ENCODE results near the gene TMEM116.

Gene TMEM116

DNA sequence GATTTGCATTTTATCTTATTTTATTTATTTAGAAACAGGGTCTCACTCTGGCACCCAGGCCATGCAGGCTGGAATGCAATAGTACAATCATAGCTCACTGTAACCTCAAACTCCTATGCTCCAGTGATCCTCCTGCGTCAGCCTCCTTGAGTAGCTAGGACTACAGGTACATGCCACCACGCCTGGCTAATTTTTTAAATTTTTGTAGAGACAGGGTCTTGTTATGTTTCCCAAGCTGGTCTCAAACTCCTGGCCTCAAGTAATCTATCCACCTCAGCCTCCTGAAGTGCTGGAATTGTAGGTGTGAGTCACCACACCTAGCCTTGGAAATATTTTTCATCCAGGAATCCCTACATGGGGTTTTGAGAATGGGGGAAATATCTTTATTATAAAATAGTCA, 86.3 kb downstream of the TMEM116 start:
- Histone ChIP-seq H3K4me2 (ENCODE audit: low read length) (no peak overlapping the region), H3F3A (ENCODE audit: control insufficient read depth, insufficient read depth) (no peaks in the 10 kb centered on the region), H3K9me3 (ENCODE audit: control insufficient read depth, insufficient read depth, low read length) (no peaks in the 10 kb centered on the region), H3K4me3 (ENCODE audit: low read length) (no peak overlapping the region), H3K9me2 (replicated peaks; ENCODE audit: control insufficient read depth, low read length) (no peaks in the 10 kb centered on the region), H3K27me3 (ENCODE audit: control insufficient read depth, low read length) (no peaks in the 10 kb centered on the region), H4K20me1 (ENCODE audit: control insufficient read depth, insufficient read depth, low read depth, low read length) (no peaks in the 10 kb centered on the region; the same call in 1 of the 2 replicates), H3K36me3 (ENCODE audit: control insufficient read depth, low read length) (no peaks in the 10 kb centered on the region), H3K4me1 (ENCODE audit: control insufficient read depth, low read length) (no peaks in the 10 kb centered on the region), H3K79me2 (ENCODE audit: control insufficient read depth, low read length) (no peaks in the 10 kb centered on the region), H3K27ac (ENCODE audit: low read depth, low read length) (no peak overlapping the region)
- TF ChIP-seq EZH2phosphoT487 (IDR thresholded peaks at IDR 0.05; ENCODE audit: borderline replicate concordance, low read length) = no peak
- TF ChIP-seq, protein P1, sequence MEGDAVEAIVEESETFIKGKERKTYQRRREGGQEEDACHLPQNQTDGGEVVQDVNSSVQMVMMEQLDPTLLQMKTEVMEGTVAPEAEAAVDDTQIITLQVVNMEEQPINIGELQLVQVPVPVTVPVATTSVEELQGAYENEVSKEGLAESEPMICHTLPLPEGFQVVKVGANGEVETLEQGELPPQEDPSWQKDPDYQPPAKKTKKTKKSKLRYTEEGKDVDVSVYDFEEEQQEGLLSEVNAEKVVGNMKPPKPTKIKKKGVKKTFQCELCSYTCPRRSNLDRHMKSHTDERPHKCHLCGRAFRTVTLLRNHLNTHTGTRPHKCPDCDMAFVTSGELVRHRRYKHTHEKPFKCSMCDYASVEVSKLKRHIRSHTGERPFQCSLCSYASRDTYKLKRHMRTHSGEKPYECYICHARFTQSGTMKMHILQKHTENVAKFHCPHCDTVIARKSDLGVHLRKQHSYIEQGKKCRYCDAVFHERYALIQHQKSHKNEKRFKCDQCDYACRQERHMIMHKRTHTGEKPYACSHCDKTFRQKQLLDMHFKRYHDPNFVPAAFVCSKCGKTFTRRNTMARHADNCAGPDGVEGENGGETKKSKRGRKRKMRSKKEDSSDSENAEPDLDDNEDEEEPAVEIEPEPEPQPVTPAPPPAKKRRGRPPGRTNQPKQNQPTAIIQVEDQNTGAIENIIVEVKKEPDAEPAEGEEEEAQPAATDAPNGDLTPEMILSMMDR (IDR thresholded peaks at IDR 0.05; ENCODE audit: low read depth, low read length, poor library complexity, severe bottlenecking) = no peak

DNA sequence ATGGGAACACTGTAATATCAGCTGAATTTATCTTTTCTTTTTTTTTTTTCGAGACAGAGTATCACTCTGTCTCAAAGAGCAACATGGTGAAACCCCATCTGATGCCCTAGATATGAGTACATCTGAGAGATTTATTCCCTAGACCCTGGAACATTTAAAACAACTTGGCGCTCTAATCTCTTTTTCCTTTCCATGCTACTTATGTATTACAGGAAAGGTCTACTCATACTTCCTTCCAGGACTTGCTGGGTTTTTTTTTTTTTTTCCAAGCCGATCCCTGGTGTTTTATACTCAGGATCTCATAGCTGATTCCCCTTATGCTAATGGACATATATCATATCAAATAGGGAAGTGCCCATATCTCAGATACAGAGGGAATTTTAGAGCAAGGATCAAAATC, 87.8 kb downstream of the TMEM116 start:
- no peaks in the 10 kb centered on the region for H3K36me3 ChIP-seq (ENCODE audit: control insufficient read depth, low read length)
- H3K4me2 ChIP-seq (ENCODE audit: low read length) = no peak overlapping the region
- no peaks in the 10 kb centered on the region for H3K9me3 ChIP-seq (ENCODE audit: control insufficient read depth, insufficient read depth, low read length)
- no peaks in the 10 kb centered on the region for H3K79me2 ChIP-seq (ENCODE audit: control insufficient read depth, low read length)
- H3K4me1 ChIP-seq (ENCODE audit: control insufficient read depth, low read length) = no peaks in the 10 kb centered on the region
- H3K27me3 ChIP-seq (ENCODE audit: control insufficient read depth, low read length) = no peaks in the 10 kb centered on the region
- H4K20me1 ChIP-seq (ENCODE audit: control insufficient read depth, insufficient read depth, low read depth, low read length) = no peaks in the 10 kb centered on the region; the same call in 1 of the 2 replicates
- H3K27ac ChIP-seq (ENCODE audit: low read depth, low read length) = no peak overlapping the region
- H3K4me3 ChIP-seq (ENCODE audit: low read length) = no peak overlapping the region
- TF ChIP-seq, protein P1 (IDR thresholded peaks at IDR 0.05; ENCODE audit: low read depth, low read length, poor library complexity, severe bottlenecking) = no peak
- TF ChIP-seq EZH2phosphoT487 (IDR thresholded peaks at IDR 0.05; ENCODE audit: borderline replicate concordance, low read length) = no peak
- no peaks in the 10 kb centered on the region for H3K9me2 ChIP-seq (replicated peaks; ENCODE audit: control insufficient read depth, low read length)
- no peaks in the 10 kb centered on the region; the same call in 1 of the 2 replicates for H3F3A ChIP-seq (ENCODE audit: control insufficient read depth, insufficient read depth)

DNA sequence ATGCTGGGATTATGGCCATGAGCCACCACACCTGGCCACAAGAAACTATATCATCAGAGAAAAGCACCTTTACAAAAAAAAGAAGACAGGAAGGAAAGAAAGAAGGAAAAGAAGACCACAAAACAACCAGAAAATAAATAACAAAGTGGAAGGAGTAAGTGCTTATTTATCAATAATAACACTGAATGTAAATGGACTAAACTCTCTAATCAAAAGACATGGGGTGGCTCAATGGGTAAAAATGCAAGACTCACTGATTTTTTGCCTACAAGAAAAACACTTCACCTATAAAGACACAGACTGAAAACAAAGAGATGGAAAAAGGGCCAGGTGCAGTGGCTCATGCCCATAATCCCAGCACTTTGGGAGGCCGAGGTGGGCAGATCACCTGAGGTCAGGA, 105.2 kb downstream of the TMEM116 start:
- Histone ChIP-seq H3K79me2 (ENCODE audit: control insufficient read depth, low read length) (no peaks in the 10 kb centered on the region), H3K4me2 (ENCODE audit: low read length) (no peak overlapping the region), H3K27ac (ENCODE audit: low read depth, low read length) (no peak overlapping the region), H3K27me3 (ENCODE audit: control insufficient read depth, low read length) (no peaks in the 10 kb centered on the region), H3K4me1 (ENCODE audit: control insufficient read depth, low read length) (no peaks in the 10 kb centered on the region), H3K36me3 (ENCODE audit: control insufficient read depth, low read length) (peaks cover 19% of the 10 kb centered on the region), H3F3A (ENCODE audit: control insufficient read depth, insufficient read depth) (no peaks in the 10 kb centered on the region), H3K9me3 (ENCODE audit: control insufficient read depth, insufficient read depth, low read length) (peaks cover 2% of the 10 kb centered on the region; the same call in 1 of the 2 replicates), H4K20me1 (ENCODE audit: control insufficient read depth, insufficient read depth, low read depth, low read length) (no peaks in the 10 kb centered on the region), H3K4me3 (ENCODE audit: low read length) (no peak overlapping the region), H3K9me2 (replicated peaks; ENCODE audit: control insufficient read depth, low read length) (no peaks in the 10 kb centered on the region)
- no peak for TF ChIP-seq EZH2phosphoT487 (IDR thresholded peaks at IDR 0.05; ENCODE audit: borderline replicate concordance, low read length)
- TF ChIP-seq, protein P1 (IDR thresholded peaks at IDR 0.05; ENCODE audit: low read depth, low read length, poor library complexity, severe bottlenecking) = no peak

Measured in DOHH2 (cell line).